ENCODE results near the gene AMELX. TPM values are rescaled to one million over a fixed set of nuclear protein-coding genes. Genes with fewer than 3 reads are reported as not detected.

The AMELX gene
- total RNA-seq, 2 experiments from 2014 or later: not detected

DNA sequence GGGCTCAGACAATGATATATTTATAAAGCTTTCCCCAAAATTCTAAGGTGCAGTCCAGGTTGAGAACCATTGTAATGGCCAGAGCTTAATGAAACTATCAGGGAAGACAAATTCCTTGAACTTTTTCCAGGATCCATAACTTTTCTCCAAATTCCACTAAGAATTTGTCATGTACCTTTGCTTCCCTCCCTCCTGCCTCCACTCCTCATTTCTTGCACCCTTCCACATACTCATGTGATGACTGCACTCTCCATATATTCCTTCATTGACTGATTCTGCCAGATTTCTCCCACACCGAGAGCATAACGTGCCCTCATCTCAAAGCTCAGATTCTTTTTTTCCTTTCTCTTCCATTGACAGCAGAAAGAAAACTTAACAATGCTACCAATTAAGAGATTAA, 20.9 kb upstream of the AMELX start:
- no peaks in the 10 kb centered on the region for H3K9me3 Mint-ChIP-seq (ENCODE audit: insufficient read depth)
- CTCF ChIA-PET: no interaction called here
- no peak overlapping the region for H3K27ac Mint-ChIP-seq
- no peaks in the 10 kb centered on the region for H3K36me3 Mint-ChIP-seq (ENCODE audit: low read depth)
- DNase-seq: no peak
- no peak overlapping the region for H3K4me3 Mint-ChIP-seq
- POLR2A ChIA-PET: no interaction called here
- no peak for ATAC-seq
- no peaks in the 10 kb centered on the region for H3K4me1 Mint-ChIP-seq (ENCODE audit: low read depth)
- H3K27me3 Mint-ChIP-seq (ENCODE audit: low read depth): peaks cover 2% of the 10 kb centered on the region

DNA sequence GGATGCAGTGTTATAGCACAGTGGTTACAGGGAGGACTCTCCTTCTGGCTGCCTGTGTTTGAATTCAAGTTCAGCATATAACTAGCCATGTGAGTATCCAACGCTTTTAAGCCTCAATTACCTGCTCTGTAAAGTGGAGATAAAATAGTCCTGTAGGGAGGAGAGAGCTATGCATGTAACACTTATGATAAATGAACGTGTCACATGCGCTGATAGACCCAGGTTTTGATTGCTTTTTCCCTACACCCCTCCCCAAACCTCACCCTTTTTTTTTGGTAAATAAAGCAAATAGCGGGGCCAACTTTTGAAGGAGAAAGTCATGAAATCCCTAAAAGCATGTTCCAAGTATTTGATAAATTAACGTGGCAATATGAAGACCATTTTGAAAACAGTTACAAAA, 20.4 kb upstream of the AMELX start:
- POLR2A ChIA-PET: no interaction called here
- no peak overlapping the region for H3K27ac Mint-ChIP-seq
- H3K36me3 Mint-ChIP-seq (ENCODE audit: low read depth): no peaks in the 10 kb centered on the region
- CTCF ChIA-PET: no interaction called here
- H3K9me3 Mint-ChIP-seq (ENCODE audit: insufficient read depth): no peaks in the 10 kb centered on the region
- no peak overlapping the region for H3K4me3 Mint-ChIP-seq
- DNase-seq (no peak), ATAC-seq (no peak)
- H3K4me1 Mint-ChIP-seq (ENCODE audit: low read depth): no peaks in the 10 kb centered on the region
- H3K27me3 Mint-ChIP-seq (ENCODE audit: low read depth): peaks cover 2% of the 10 kb centered on the region

DNA sequence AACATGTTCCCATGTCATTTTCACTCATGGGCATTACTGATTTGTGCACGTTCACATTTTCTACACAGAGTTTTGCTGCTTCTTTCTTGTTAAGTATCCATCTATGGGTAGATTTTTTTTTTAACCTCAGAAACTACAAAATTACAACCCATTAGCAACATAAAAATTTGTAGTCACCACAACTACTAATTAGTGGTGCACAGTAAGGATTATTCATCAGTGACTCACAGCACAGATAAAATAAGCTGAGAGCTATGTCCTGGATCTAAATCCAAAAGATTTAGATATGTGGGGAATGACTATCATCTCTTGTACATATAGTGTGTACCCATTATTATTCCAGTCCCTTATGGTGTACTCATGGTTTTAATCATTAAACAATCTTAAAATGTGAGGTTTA, 19.7 kb upstream of the AMELX start:
- Mint-ChIP-seq H3K36me3 (ENCODE audit: low read depth) (no peaks in the 10 kb centered on the region), H3K4me1 (ENCODE audit: low read depth) (no peaks in the 10 kb centered on the region), H3K27ac (no peak overlapping the region), H3K9me3 (ENCODE audit: insufficient read depth) (no peaks in the 10 kb centered on the region), H3K27me3 (ENCODE audit: low read depth) (peaks cover 2% of the 10 kb centered on the region), H3K4me3 (no peak overlapping the region)
- ChIA-PET CTCF (no interaction called here), POLR2A (no interaction called here)
- ATAC-seq (no peak), DNase-seq (no peak)

DNA sequence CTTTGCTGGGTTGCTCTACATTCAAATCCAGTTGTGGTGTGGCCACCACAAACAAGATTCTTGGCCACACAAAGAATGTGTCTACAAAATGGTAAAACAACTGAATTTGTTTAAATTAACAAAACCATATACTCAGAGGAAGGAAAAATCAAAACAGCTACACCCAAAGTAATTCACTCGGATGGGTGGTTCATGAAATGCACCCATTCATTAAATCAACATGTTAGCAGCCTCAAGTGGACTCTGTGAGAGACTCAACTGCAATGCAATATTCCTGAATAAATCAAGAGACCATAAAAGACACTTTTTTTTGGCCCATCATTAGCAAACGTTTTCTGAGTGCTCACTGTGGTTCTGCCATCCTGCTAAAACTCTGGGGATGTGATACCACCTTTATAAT, 11.2 kb upstream of the AMELX start:
- H3K27me3 Mint-ChIP-seq (ENCODE audit: low read depth): no peaks in the 10 kb centered on the region

DNA sequence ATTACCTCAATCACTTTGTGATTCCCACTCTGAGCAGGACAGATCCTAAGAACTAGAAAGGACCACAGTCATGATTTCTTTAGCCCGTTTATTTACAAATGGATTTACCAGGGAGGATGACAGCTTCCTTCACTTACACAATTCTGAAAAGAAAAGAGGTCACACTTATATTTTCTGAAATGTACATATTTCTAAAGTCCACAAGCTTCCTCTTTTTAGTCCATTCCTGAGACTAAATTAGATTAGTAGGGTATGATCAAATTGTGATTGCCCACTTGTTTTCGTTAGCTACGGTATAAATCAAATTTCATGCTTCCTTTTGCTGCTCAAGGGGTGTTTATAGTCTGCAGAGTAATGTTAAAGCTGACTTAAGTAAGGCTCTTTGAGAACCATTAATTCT, 7.6 kb upstream of the AMELX start:
- H3K4me1 Mint-ChIP-seq (ENCODE audit: low read depth): no peaks in the 10 kb centered on the region
- no peaks in the 10 kb centered on the region for H3K36me3 Mint-ChIP-seq (ENCODE audit: low read depth)
- DNase-seq (no peak), ATAC-seq (no peak)
- no peaks in the 10 kb centered on the region for H3K9me3 Mint-ChIP-seq (ENCODE audit: insufficient read depth)
- H3K27me3 Mint-ChIP-seq (ENCODE audit: low read depth): no peaks in the 10 kb centered on the region
- H3K4me3 Mint-ChIP-seq: no peak overlapping the region
- POLR2A ChIA-PET: no interaction called here
- CTCF ChIA-PET: interaction anchor here (1.0 kb wide), 1 partner anchor 9 kb away, joined by 3 read pairs; no protein-coding TSS in a partner anchor
- H3K27ac Mint-ChIP-seq: no peak overlapping the region

More for the DNA sequence above, 11.2 kb upstream of the AMELX start:
- POLR2A ChIA-PET: no interaction called here
- no peak overlapping the region for H3K4me3 Mint-ChIP-seq
- H3K36me3 Mint-ChIP-seq (ENCODE audit: low read depth): no peaks in the 10 kb centered on the region
- CTCF ChIA-PET: no interaction called here
- DNase-seq: no peak
- no peak overlapping the region for H3K27ac Mint-ChIP-seq
- no peak for ATAC-seq
- H3K4me1 Mint-ChIP-seq (ENCODE audit: low read depth): no peaks in the 10 kb centered on the region
- no peaks in the 10 kb centered on the region for H3K9me3 Mint-ChIP-seq (ENCODE audit: insufficient read depth)

DNA sequence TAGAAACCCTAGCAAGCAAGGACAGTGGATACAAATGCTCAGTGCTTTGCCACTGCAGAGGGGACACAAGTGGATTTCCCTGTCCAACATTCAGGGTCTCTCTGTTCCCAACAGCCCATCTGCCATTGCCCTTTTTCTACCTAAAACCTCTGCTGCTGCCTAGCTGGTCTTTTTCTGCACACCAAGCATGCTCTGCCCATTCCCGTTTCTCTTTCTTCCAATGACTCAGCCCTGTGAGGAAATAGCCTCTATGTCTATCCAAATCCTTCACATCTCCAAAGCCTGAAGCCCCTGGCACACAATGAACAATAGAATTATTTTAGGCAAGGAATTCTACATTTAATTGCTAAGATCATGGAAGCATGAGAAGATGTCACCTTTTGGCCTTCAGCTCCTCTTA, 5.7 kb upstream of the AMELX start:
- Mint-ChIP-seq H3K27me3 (ENCODE audit: low read depth) (no peaks in the 10 kb centered on the region), H3K4me3 (no peak overlapping the region), H3K36me3 (ENCODE audit: low read depth) (no peaks in the 10 kb centered on the region), H3K4me1 (ENCODE audit: low read depth) (no peaks in the 10 kb centered on the region), H3K27ac (no peak overlapping the region), H3K9me3 (ENCODE audit: insufficient read depth) (no peaks in the 10 kb centered on the region)
- ATAC-seq (no peak), DNase-seq (no peak)
- ChIA-PET POLR2A (no interaction called here), CTCF (no interaction called here)

DNA sequence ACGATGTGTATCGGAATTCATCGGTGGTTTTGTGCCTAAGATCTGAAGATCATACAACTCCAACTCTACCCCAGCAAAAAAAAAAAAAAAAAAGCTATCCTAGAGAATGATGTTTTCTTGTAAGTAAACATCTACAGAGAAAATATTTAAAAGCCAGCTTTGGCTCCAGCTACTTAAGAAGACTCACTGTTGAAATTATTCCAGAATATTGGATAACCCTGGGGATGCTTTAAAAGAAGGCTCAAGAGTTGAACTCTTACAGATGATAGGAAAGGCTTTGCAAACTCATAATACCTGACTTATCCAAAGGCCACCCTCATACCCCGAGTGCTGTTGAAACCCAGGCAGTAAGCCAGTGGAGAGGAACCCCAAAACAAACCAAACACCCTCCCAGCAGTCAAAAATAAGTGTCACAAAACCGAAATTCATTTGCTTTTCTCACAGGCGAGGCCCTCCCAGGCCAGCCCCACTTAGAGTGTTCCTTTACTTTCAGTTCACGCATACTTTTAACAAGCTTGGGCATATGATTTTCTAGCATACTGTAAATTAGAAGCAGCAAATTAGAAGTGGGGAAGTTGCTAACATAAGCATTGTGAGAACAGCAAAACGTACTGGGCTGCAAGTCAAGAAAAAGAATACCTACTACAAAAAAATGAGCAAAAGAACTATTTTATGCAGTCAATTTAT, 2.7 kb upstream of the AMELX start:
- ChIA-PET CTCF (no interaction called here), POLR2A (no interaction called here)
- no peak for DNase-seq
- Mint-ChIP-seq H3K36me3 (ENCODE audit: low read depth) (no peaks in the 10 kb centered on the region), H3K27me3 (ENCODE audit: low read depth) (no peaks in the 10 kb centered on the region), H3K4me1 (ENCODE audit: low read depth) (no peaks in the 10 kb centered on the region), H3K27ac (no peak overlapping the region), H3K9me3 (ENCODE audit: insufficient read depth) (no peaks in the 10 kb centered on the region), H3K4me3 (no peak overlapping the region)
- no peak for ATAC-seq

DNA sequence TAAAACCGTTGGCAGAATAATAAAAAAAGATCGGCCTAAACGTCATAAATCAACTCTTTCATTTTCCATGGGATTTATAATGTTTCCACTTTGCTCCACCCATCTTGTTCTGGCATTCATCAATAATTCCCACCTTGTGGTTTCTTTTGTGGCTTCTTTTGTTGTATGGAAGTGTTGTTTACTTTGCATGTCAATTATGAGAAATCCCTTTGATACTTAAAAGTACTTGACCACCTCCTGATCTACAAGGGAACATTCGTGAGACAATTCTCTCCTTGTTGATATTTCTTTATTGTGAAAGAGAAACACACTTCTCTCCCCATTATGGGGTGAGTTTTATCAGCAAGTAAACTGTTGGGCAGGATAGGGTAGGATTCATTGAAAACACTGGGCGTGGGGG, 2.8 kb downstream of the AMELX start:
- no peak overlapping the region for H3K4me3 Mint-ChIP-seq
- CTCF ChIA-PET: no interaction called here

DNA sequence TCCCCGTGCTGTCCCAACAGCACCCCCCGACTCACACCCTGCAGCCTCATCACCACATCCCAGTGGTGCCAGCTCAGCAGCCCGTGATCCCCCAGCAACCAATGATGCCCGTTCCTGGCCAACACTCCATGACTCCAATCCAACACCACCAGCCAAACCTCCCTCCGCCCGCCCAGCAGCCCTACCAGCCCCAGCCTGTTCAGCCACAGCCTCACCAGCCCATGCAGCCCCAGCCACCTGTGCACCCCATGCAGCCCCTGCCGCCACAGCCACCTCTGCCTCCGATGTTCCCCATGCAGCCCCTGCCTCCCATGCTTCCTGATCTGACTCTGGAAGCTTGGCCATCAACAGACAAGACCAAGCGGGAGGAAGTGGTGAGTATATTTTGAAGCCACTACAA, 5.4 kb downstream of the AMELX start:
- H3K4me1 Mint-ChIP-seq (ENCODE audit: low read depth): no peaks in the 10 kb centered on the region
- H3K36me3 Mint-ChIP-seq (ENCODE audit: low read depth): no peaks in the 10 kb centered on the region
- H3K27me3 Mint-ChIP-seq (ENCODE audit: low read depth): no peaks in the 10 kb centered on the region
- H3K9me3 Mint-ChIP-seq (ENCODE audit: insufficient read depth): no peaks in the 10 kb centered on the region
- no peak for DNase-seq
- POLR2A ChIA-PET: no interaction called here
- H3K27ac Mint-ChIP-seq: no peak overlapping the region
- ATAC-seq: no peak
- no peak overlapping the region for H3K4me3 Mint-ChIP-seq
- CTCF ChIA-PET: no interaction called here

More for the DNA sequence above, 2.8 kb downstream of the AMELX start:
- H3K4me1 Mint-ChIP-seq (ENCODE audit: low read depth): no peaks in the 10 kb centered on the region
- POLR2A ChIA-PET: no interaction called here
- no peaks in the 10 kb centered on the region for H3K36me3 Mint-ChIP-seq (ENCODE audit: low read depth)
- DNase-seq (no peak), ATAC-seq (no peak)
- no peaks in the 10 kb centered on the region for H3K27me3 Mint-ChIP-seq (ENCODE audit: low read depth)
- no peaks in the 10 kb centered on the region for H3K9me3 Mint-ChIP-seq (ENCODE audit: insufficient read depth)
- H3K27ac Mint-ChIP-seq: no peak overlapping the region

DNA sequence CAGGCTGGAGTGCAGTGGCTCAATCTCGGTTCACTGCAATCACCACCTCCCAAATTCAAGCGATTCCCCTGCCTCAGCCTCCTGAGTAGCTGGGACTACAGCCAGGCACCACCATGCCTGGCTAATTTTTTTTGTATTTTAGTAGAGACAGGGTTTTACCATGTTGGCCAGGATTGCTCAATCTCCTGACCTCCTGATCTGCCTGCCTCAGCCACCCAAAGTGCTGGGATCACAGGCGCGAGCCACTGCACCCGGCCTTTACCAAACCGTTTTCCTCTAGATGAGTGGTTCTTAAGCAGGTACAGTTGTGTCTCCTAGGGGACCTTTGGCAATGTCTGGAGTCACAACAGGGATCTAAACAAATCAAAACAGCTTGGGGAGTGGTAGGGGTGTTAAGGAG, 11.6 kb downstream of the AMELX start:
- DNase-seq (no peak), ATAC-seq (no peak)
- H3K4me1 Mint-ChIP-seq (ENCODE audit: low read depth): no peaks in the 10 kb centered on the region
- H3K27me3 Mint-ChIP-seq (ENCODE audit: low read depth): no peaks in the 10 kb centered on the region
- H3K27ac Mint-ChIP-seq: no peak overlapping the region
- H3K9me3 Mint-ChIP-seq (ENCODE audit: insufficient read depth): no peaks in the 10 kb centered on the region
- H3K4me3 Mint-ChIP-seq: no peak overlapping the region
- no peaks in the 10 kb centered on the region for H3K36me3 Mint-ChIP-seq (ENCODE audit: low read depth)
- CTCF ChIA-PET: no interaction called here
- POLR2A ChIA-PET: no interaction called here

DNA sequence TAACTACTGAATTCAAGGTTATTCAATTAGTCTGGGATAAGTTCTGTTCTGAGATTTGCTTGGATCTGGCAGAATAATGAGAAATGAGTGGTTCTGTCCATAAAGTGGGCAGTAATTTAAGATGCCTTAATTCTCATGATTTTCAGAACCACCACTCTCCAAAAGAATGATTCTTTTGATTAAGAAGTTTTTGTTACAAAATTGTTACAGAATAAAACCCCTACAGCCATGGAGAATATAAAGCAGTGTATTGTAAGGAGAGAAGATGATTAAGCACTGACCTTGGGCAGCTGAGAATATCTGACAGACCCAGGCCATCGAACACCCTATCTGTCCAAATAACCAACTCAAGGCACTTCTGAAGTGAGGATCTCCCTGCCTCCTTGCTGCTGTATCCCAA, 12.4 kb downstream of the AMELX start:
- Mint-ChIP-seq H3K36me3 (ENCODE audit: low read depth) (no peaks in the 10 kb centered on the region), H3K4me3 (no peak overlapping the region), H3K27me3 (ENCODE audit: low read depth) (no peaks in the 10 kb centered on the region), H3K4me1 (ENCODE audit: low read depth) (no peaks in the 10 kb centered on the region), H3K9me3 (ENCODE audit: insufficient read depth) (no peaks in the 10 kb centered on the region), H3K27ac (no peak overlapping the region)
- POLR2A ChIA-PET: no interaction called here
- ATAC-seq (no peak), DNase-seq (no peak)
- CTCF ChIA-PET: no interaction called here

DNA sequence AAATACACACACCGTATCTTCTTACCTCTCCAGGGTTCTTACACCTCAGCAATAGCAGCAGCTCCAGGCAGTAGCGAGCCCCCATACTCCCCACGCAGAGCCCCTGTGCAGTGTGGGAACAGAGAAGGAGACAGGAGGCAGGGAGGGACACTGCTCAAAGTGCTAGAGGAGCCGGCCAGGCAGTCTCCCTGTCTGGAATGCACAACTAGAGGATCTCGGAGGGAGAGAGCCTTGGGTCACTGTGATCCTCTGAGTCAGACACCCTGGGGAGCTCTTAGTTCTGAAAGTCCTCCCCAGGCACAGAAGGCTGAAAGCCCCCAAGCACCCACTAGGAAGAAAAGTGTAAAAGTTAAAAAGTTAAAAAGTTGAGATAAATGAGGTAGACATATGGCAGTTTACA, 16.0 kb downstream of the AMELX start:
- H3K9me3 Mint-ChIP-seq (ENCODE audit: insufficient read depth): no peaks in the 10 kb centered on the region
- no peak overlapping the region for H3K4me3 Mint-ChIP-seq
- no peak for ATAC-seq
- DNase-seq: no peak
- H3K27me3 Mint-ChIP-seq (ENCODE audit: low read depth): no peaks in the 10 kb centered on the region
- no peaks in the 10 kb centered on the region for H3K4me1 Mint-ChIP-seq (ENCODE audit: low read depth)
- no peak overlapping the region for H3K27ac Mint-ChIP-seq
- ChIA-PET POLR2A (no interaction called here), CTCF (no interaction called here)
- H3K36me3 Mint-ChIP-seq (ENCODE audit: low read depth): no peaks in the 10 kb centered on the region

DNA sequence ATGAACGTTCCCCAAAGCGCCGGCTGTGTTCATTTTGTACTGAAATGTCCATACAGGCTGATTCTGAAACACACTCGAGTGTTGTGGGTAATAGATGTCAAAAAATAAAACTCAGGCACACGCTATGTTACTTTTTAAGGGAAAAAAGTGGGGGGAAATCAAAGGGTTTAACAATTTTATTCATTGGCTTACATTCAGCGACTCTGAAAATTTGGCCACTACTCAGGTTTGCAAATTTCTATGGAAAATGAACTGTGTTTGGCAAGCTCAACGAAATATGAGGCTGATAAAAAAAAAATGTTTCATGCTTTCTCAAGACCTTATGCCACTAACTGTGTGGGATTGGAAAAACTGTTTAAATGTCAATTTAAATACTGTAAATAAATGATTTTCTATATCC, 18.5 kb downstream of the AMELX start:
- CTCF ChIA-PET: no interaction called here
- H3K27ac Mint-ChIP-seq: no peak overlapping the region
- H3K27me3 Mint-ChIP-seq (ENCODE audit: low read depth): no peaks in the 10 kb centered on the region
- POLR2A ChIA-PET: no interaction called here
- no peak overlapping the region for H3K4me3 Mint-ChIP-seq
- H3K9me3 Mint-ChIP-seq (ENCODE audit: insufficient read depth): no peaks in the 10 kb centered on the region
- H3K4me1 Mint-ChIP-seq (ENCODE audit: low read depth): no peaks in the 10 kb centered on the region
- DNase-seq (no peak), ATAC-seq (no peak)
- H3K36me3 Mint-ChIP-seq (ENCODE audit: low read depth): no peaks in the 10 kb centered on the region
